GM12873 (cell line): ENCODE data around the gene EXOC2.

Source experiments
- TF ChIP-seq, protein P1 (sequence below): IDR thresholded peaks from 2 replicates; pipeline ENCODE4 v1.5.1; 2012; ENCODE audit warnings: low read depth, mild to moderate bottlenecking, moderate library complexity, low read length, control low read depth; ENCODE audit not compliant: insufficient read depth; ENCODE audit errors: missing control alignments

EXOC2 gene

DNA sequence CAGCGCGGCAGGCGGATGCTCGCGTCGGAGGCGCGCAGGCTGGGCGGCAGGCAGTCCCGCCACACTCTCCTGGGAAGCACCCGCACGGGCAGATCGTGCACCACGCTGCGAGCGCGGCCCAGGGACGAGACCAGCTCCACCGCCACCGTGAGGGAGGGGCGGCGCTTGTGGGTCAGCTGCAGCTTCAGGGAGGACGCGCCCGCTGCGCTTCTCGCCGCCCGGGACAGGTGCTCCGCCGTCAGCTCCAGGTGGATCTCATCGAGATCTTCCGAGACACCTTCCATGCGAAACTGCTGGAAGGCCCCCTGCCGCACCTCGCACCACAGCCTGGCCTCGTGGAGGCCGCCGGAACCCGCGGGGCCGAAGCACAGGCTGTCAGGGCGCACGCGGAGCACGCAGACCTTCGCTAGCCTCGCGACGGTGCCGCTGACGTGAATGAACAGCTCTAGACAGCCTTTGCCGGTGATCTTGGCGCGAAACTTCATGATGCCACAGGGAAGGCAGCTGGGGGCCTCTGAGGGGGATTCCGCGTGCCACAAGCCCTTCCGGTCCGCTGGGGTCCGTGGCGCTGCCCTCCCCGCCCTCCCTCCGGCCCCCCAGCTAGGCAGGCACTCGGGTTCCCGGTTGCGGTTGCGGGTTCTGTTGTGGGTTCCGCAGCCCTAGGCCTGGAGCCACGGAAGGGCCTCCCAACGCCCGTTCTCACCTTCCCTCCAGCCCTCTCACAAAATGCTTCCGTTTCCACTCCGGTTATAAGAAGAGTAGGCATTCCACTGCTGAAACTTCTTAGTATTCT lies 36.3 kb downstream of the EXOC2 start, which contains the start of gene HUS1B:
Gene HUS1B (minus strand): TSS at position 641 of the 793 bp plus-strand sequence. CDS start 156 bp downstream, at position 485.
- TF ChIP-seq, protein P1, sequence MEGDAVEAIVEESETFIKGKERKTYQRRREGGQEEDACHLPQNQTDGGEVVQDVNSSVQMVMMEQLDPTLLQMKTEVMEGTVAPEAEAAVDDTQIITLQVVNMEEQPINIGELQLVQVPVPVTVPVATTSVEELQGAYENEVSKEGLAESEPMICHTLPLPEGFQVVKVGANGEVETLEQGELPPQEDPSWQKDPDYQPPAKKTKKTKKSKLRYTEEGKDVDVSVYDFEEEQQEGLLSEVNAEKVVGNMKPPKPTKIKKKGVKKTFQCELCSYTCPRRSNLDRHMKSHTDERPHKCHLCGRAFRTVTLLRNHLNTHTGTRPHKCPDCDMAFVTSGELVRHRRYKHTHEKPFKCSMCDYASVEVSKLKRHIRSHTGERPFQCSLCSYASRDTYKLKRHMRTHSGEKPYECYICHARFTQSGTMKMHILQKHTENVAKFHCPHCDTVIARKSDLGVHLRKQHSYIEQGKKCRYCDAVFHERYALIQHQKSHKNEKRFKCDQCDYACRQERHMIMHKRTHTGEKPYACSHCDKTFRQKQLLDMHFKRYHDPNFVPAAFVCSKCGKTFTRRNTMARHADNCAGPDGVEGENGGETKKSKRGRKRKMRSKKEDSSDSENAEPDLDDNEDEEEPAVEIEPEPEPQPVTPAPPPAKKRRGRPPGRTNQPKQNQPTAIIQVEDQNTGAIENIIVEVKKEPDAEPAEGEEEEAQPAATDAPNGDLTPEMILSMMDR, result no peak

GRCh38 chr6:654136-654535 lies 38.8 kb downstream of the EXOC2 start:
- TF ChIP-seq, protein P1, result no peak

GRCh38 chr6:652865-653264 lies 40.1 kb downstream of the EXOC2 start:
- TF ChIP-seq, protein P1, result no peak

- TF ChIP-seq, protein P1, result no peak
Measured at GRCh38 chr6:650098-650497, 42.8 kb downstream of the EXOC2 start.

- TF ChIP-seq, protein P1, result no peak
Measured at GRCh38 chr6:642805-643204, 50.1 kb downstream of the EXOC2 start.

- TF ChIP-seq, protein P1, result no peak
Measured at GRCh38 chr6:641225-641985, 51.5 kb downstream of the EXOC2 start.

GRCh38 chr6:636488-636887 lies 56.5 kb downstream of the EXOC2 start:
- TF ChIP-seq, protein P1, result no peak
